PC-9 (cell line): ENCODE results near the gene MYO18B. TPM values are rescaled to one million over a fixed set of nuclear protein-coding genes. Genes with fewer than 3 reads are reported as not detected.

Experiments
- BruUV-seq: library from RNA; stranded (reverse); fragments of 400-500 nt; replicated peaks from 2 replicates; lab custom pipeline; 2021; lab: Mats Ljungman, UMichigan
- CTCF ChIA-PET: fragments of 300-600 bp; sonication (Branson Sonifier 250); formaldehyde crosslinking; loops from one replicate; lab custom pipeline; 2022; ENCODE audit warnings: antibody characterized with exemption; lab: Charles Lee
- POLR2A ChIA-PET: fragments of 300-600 bp; sonication (Branson Sonifier 250); formaldehyde crosslinking; loops from one replicate; lab custom pipeline; 2022; ENCODE audit warnings: antibody characterized with exemption; ENCODE audit not compliant: unreplicated experiment; lab: Charles Lee
- DNase-seq, 2 experiments: peaks; one replicate each; pipeline versions ENCODE4 v3.0.0 to v3.0.0-alpha.2; 2015 to 2022; ENCODE audit warnings: mixed read lengths in 1 of 2
- H2AFZ ChIP-seq: fragments of 200-600 bp; sonication (generic); 2 replicates; pipeline ENCODE4 v1.8.1; 2017; ENCODE audit warnings: antibody characterized with exemption
- H3F3A ChIP-seq: fragments of 200-600 bp; sonication (generic); 2 replicates; pipeline ENCODE4 v1.8.1; 2017; ENCODE audit warnings: antibody characterized with exemption, mild to moderate bottlenecking, low read depth; ENCODE audit not compliant: insufficient read depth
- H3K27ac ChIP-seq: fragments of 200-600 bp; sonication (generic); 2 replicates; pipeline ENCODE4 v1.6.1; 2016; ENCODE audit warnings: mixed run types
- H3K27me3 ChIP-seq: fragments of 200-600 bp; sonication (generic); 2 replicates; pipeline ENCODE4 v1.6.1; 2016; ENCODE audit warnings: low read depth, mixed run types; ENCODE audit not compliant: insufficient read depth
- H3K36me3 ChIP-seq: fragments of 200-600 bp; sonication (generic); 2 replicates; pipeline ENCODE4 v1.6.1; 2016; ENCODE audit warnings: low read depth, mixed run types
- H3K4me1 ChIP-seq: fragments of 200-600 bp; sonication (generic); replicated peaks from 2 replicates; pipeline ENCODE4 v1.6.1; 2016; ENCODE audit warnings: mixed run types; ENCODE audit not compliant: insufficient read depth
- H3K4me2 ChIP-seq: fragments of 200-600 bp; sonication (generic); 2 replicates; pipeline ENCODE4 v1.6.1; 2017; ENCODE audit warnings: mixed run types
- H3K4me3 ChIP-seq: fragments of 200-600 bp; sonication (generic); 2 replicates; pipeline ENCODE4 v1.6.1; 2016; ENCODE audit warnings: mixed run types
- H3K79me2 ChIP-seq: fragments of 200-600 bp; sonication (generic); 2 replicates; pipeline ENCODE4 v1.6.1; 2017; ENCODE audit warnings: low read depth, mixed run types
- H3K9me2 ChIP-seq: fragments of 200-600 bp; sonication (generic); 2 replicates; pipeline ENCODE4 v1.8.1; 2017; ENCODE audit warnings: mild to moderate bottlenecking; ENCODE audit not compliant: insufficient read depth
- H3K9me3 ChIP-seq: fragments of 200-600 bp; sonication (generic); 2 replicates; pipeline ENCODE4 v1.8.1; 2016; ENCODE audit warnings: low read depth; ENCODE audit not compliant: insufficient read depth
- H4K20me1 ChIP-seq: fragments of 200-600 bp; sonication (generic); 2 replicates; pipeline ENCODE4 v1.8.1; 2017; ENCODE audit not compliant: insufficient read depth
- EZH2 ChIP-seq: fragments of 200-600 bp; sonication (generic); IDR thresholded peaks from 2 replicates; pipeline ENCODE4 v1.8.0; 2017; ENCODE audit warnings: antibody characterized with exemption, low read depth
- intact Hi-C: fragments of 100-400 bp; cut with micrococcal nuclease; formaldehyde crosslinking; loops from one replicate; pipeline ENCODE4 v1.10.0; 2022; ENCODE audit not compliant: unreplicated experiment
- total RNA-seq: library from RNA; stranded (reverse); gene quantifications from 2 replicates; pipeline ENCODE4 v1.2.3, GENCODE V29; 2021
- TF ChIP-seq, protein P1 (sequence below): fragments of 200-600 bp; sonication (generic); conservative IDR thresholded peaks from 2 replicates; pipeline ENCODE4 v1.6.1; 2017; ENCODE audit warnings: mixed run types, antibody characterized with exemption, mild to moderate bottlenecking, moderate library complexity

Gene MYO18B
- total RNA-seq, 1 experiment from 2014 or later: not detected

DNA sequence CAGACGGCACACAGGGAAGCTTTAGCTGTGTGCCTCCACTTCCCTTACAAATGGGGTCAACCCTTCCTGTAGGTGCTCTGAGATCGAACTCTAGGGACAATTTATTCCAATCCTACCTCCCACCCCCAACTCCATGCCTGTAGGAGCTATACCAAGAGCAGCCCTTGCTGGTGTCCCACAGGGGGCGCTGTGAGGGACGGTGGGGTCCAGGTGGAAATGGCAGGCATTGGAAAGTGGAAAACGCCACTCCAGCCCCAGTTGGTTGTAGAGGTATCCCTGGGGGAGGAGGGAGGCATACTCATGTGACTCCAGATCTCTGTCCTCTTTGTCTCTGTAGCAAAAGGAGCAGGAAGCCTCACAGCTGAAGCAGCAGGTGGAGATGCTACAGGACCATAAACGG is 161.3 kb downstream of the MYO18B start:
- Histone ChIP-seq H3K79me2 (no peaks in the 10 kb centered on the region), H3K9me2 (no peaks in the 10 kb centered on the region), H3K4me3 (no peak overlapping the region), H3F3A (no peaks in the 10 kb centered on the region), H4K20me1 (no peaks in the 10 kb centered on the region), H3K4me2 (no peak overlapping the region), H3K9me3 (no peaks in the 10 kb centered on the region), H3K4me1 (no peaks in the 10 kb centered on the region), H3K36me3 (no peaks in the 10 kb centered on the region), H3K27me3 (peaks cover 31% of the 10 kb centered on the region), H3K27ac (no peak overlapping the region), H2AFZ (no peak overlapping the region)
- TF ChIP-seq EZH2: no peak
- TF ChIP-seq, protein P1, sequence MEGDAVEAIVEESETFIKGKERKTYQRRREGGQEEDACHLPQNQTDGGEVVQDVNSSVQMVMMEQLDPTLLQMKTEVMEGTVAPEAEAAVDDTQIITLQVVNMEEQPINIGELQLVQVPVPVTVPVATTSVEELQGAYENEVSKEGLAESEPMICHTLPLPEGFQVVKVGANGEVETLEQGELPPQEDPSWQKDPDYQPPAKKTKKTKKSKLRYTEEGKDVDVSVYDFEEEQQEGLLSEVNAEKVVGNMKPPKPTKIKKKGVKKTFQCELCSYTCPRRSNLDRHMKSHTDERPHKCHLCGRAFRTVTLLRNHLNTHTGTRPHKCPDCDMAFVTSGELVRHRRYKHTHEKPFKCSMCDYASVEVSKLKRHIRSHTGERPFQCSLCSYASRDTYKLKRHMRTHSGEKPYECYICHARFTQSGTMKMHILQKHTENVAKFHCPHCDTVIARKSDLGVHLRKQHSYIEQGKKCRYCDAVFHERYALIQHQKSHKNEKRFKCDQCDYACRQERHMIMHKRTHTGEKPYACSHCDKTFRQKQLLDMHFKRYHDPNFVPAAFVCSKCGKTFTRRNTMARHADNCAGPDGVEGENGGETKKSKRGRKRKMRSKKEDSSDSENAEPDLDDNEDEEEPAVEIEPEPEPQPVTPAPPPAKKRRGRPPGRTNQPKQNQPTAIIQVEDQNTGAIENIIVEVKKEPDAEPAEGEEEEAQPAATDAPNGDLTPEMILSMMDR: peak; percentile 45; the same call in 1 of the 2 replicates
- no TSS peak for BruUV-seq
- POLR2A ChIA-PET: no interaction called here
- intact Hi-C loops: no loop called here
- CTCF ChIA-PET: no interaction called here
- no peak for DNase-seq

DNA sequence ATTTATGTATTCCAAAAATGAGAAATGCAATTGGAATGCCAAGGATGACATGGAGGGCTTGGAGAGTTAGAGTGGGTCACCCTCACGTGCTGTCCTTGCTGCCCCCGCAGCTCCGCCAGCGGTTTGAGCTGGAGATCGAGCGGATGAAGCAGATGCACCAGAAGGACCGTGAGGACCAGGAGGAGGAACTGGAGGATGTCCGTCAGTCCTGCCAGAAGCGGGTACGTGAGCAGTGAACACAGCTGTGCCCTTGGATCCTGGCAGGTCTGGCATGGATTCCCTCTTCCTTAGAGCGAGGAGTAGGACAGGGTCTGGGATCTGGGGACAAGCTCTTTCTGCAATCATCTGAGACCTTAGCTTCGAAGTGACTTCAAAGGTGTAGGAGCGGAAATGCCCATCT is 166.2 kb downstream of the MYO18B start:
- Histone ChIP-seq H3K4me3 (no peak overlapping the region), H3K79me2 (no peaks in the 10 kb centered on the region), H3F3A (no peaks in the 10 kb centered on the region), H3K4me2 (no peak overlapping the region), H4K20me1 (no peaks in the 10 kb centered on the region), H2AFZ (no peak overlapping the region), H3K36me3 (no peaks in the 10 kb centered on the region), H3K9me3 (no peaks in the 10 kb centered on the region), H3K27ac (no peak overlapping the region), H3K27me3 (peaks cover 64% of the 10 kb centered on the region), H3K9me2 (no peaks in the 10 kb centered on the region), H3K4me1 (no peaks in the 10 kb centered on the region)
- no TSS peak for BruUV-seq
- no peak for DNase-seq
- CTCF ChIA-PET: no interaction called here
- no peak for TF ChIP-seq EZH2
- TF ChIP-seq, protein P1: no peak
- intact Hi-C loops: no loop called here
- POLR2A ChIA-PET: no interaction called here

DNA sequence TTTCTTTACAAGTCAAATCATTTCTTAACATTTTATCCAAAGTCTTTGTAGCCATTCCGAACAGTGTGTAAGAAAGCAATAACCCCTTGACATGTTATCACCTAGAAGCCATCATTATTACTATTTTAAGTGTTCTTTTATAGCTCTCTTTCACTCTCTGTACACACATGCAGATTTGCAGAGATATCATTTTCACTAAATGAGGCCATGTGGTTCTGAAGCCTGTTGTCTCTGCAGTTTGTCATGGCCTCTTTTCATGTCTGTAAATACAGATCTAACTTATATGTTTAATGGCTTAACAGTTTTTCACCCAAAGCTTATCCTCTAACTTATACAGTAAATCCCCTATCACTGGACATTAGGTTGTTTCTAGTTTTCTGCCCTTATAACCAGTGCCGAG is 166.8 kb downstream of the MYO18B start:
- peaks cover 67% of the 10 kb centered on the region for H3K27me3 ChIP-seq
- H3K79me2 ChIP-seq: no peaks in the 10 kb centered on the region
- BruUV-seq: no TSS peak
- H3K36me3 ChIP-seq: no peaks in the 10 kb centered on the region
- H3K4me2 ChIP-seq: no peak overlapping the region
- CTCF ChIA-PET: no interaction called here
- TF ChIP-seq EZH2: no peak
- TF ChIP-seq, protein P1: no peak
- no peak for DNase-seq
- H3K9me3 ChIP-seq: no peaks in the 10 kb centered on the region
- H3F3A ChIP-seq: no peaks in the 10 kb centered on the region
- intact Hi-C loops: no loop called here
- no peak overlapping the region for H3K27ac ChIP-seq
- no peaks in the 10 kb centered on the region for H4K20me1 ChIP-seq
- H3K4me1 ChIP-seq: no peaks in the 10 kb centered on the region
- H3K9me2 ChIP-seq: no peaks in the 10 kb centered on the region
- no peak overlapping the region for H2AFZ ChIP-seq
- POLR2A ChIA-PET: no interaction called here
- no peak overlapping the region for H3K4me3 ChIP-seq
